GM10847 (cell line): ENCODE data around the gene ERF.

Experiments
- POLR2A ChIP-seq: IDR thresholded peaks from 2 replicates; pipeline ENCODE4 v1.6.1; 2011; ENCODE audit not compliant: insufficient read length; ENCODE audit errors: extremely low read depth

Gene ERF

GRCh38 chr19:42272989-42273406, 18.1 kb upstream of the ERF start:
- no peak for TF ChIP-seq POLR2A

GRCh38 chr19:42272535-42272897, 17.6 kb upstream of the ERF start:
- TF ChIP-seq POLR2A: no peak

GRCh38 chr19:42271861-42272534, 17.1 kb upstream of the ERF start:
- no peak for TF ChIP-seq POLR2A

- no peak for TF ChIP-seq POLR2A
Observed at GRCh38 chr19:42271045-42271419, 16.1 kb upstream of the ERF start.

- TF ChIP-seq POLR2A: peak; percentile 47
Observed at GRCh38 chr19:42270346-42271044, 15.6 kb upstream of the ERF start.

- no peak for TF ChIP-seq POLR2A
Observed at GRCh38 chr19:42269478-42270345, 14.8 kb upstream of the ERF start.

DNA sequence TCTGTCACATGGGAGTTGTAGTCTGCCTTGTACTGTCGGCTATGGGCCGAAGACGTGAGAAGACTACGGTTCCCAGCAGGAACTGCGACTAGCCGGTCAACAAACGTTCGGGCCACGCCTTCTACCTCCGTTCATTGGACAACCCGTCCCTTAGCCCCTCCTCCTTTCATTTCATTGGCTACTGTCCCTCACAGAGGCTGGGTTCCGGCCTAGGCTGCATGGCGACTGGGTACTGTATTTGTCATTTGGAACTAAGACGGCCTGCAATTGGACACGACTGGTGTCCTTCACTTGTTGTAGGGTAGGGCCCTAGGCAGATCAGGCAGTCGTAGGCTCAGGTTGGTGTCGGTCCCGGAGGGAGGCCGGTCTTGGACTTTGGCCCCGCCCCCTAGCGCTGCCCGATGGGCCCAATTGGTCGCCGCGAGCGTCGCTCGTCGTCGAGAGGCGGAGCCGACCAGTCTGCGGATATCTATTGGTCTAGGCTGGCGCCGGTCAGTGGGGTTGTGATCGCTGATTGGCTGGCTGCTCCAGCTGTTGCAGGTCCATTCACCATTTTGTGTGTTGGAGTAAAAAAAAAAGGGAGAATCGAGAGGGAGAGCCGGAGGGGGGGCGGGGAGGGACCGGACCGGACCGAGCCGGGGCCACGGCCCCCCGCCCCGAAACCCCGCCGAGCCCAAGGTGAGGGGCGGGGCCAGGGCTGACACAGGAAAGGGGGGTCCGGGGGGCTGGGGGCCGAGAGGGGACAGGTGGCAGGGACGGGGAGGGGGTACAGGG, 14.0 kb upstream of the ERF start, which contains the start of gene CIC:
CIC (plus strand) TSS at position 549 of the 774 bp plus-strand sequence. CDS start 2,532 bp downstream, outside the sequence.
- no peak for TF ChIP-seq POLR2A

DNA sequence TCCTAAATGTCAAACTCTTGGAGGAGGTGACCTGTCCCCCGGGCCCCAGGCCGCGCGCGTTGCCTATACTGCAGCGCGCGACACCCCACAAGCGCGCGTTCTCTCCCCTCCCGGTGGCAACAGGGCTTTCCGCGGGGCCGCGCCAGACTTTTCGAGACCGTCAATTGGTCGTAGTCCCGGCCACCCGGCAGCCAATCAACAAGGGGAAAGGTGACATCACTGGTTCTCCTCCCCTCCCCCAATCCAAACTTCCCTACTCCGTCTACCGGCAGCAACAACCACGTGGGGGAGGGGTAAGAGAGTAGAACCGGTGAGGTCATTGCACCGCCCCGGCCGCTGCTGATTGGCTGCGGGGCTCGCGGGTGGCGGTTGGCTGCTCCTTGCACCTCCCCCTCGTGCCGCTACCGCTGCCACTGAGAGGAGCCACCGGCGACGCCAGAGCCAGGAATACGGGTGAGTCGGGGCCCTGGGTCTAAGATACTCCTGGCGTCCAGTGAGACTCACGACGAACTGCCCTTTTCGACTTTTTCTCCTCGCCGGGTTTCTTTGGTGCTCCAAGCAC, 13.3 kb upstream of the ERF start:
- TF ChIP-seq POLR2A: peak; percentile 48

DNA sequence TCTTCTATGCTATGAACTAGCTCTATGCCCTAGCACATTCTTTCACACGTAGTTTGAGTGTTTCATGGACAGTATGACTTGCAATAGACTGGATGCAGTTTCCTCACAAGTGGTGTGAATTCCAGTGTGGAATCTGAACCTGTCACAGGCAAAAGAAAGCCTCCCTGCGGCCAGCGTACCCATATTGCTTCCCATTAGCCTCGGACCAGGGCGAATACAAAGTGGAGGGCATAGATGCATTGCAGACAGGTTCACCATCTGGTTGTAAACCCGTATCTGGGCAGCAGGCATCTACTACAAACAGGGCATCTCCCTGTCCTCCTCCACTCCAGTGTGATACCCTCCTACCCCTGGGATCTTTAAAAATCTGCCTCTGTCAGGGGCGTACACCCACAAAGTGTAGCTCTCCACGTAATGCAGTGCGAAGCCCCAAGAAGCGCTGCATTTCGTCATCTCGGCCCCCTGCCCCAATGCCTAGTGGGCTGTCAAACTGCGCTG, 12.8 kb upstream of the ERF start:
- TF ChIP-seq POLR2A: no peak

DNA sequence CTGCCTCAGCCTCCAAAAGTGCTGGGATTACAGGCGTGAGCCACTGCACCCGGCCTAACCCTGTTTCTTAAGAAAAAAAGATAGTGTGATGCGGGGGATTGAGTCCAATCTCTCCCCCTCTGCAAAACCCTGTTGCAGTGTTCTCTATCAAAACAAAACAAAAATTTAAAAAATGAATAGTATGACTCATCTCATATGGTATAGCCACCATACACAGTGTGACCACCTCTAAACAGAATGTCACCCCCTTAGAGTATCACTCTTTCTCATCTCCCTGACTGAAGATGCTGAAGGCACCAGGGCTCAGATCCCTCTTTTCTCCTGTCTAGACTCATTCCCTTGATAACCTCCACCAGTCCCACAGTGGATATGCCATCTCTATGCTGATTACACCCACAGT, 6.8 kb upstream of the ERF start:
- no peak for TF ChIP-seq POLR2A

DNA sequence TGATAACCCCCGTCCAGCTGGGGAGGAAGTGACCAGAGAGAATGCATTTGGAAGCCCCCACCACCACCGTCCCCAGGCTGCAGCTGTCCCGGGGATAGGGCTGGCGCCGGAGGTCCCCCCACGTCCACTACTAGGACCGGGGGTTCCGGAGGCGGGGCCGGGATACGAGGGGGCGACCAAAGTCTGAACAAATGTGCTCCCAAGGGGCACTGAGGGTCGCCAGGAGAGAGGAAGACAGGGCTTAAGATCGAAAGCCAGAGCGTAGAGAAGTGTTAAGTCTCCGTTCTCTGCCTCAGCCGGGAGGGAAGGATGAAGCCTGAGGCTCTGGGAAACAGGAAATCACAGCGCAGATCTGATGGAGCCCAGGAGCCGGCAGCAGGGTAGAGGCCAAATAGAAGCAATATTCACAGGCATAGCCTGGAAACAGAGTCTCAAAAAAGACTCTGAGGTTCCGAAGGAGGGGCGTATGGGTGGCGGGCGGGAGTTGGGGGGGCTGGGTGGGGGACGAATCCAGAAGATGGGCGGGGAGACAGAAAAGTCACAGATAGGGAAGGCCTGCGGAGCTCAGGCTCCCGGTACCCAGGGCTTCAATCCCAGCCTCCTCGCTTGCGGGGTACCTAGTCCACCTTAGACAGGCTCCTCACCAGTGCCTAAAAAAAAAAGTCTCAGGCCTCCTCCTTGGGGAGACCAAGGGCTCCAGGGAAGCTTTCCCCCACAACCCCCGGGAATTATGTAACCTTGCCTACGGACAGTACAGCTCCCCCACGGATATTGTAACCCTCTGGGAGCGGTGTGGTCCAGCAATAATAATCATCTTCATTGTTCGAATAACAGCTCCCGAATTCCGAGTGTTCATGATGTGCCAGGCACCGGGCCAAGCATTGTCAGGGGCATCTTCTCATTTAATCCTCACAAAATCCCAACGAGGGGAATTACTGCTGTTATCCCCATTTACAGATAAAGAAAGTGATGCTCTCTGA, 1.1 kb upstream of the ERF start:
- no peak for TF ChIP-seq POLR2A

- no peak for TF ChIP-seq POLR2A
Observed at GRCh38 chr19:42254089-42254849, 659 bp downstream of the ERF start.
